RWPE2 (cell line): Measurements from ENCODE around the gene IL9.

Experiments
- ATAC-seq: fragments of 200-7000 bp; cut with Tn5 transposase; 3 replicates; pipeline ENCODE4 v1.9.1; 2021; ENCODE audit warnings: low read depth
- DNase-seq: peaks from one replicate; pipeline ENCODE4 v3.0.0-alpha.2; 2020; ENCODE audit warnings: low spot score
- H3K27ac ChIP-seq: fragments of 450-650 bp; 2 replicates; pipeline ENCODE4 v1.5.1; 2017; ENCODE audit warnings: mild to moderate bottlenecking; ENCODE audit not compliant: poor library complexity, severe bottlenecking
- H3K27me3 ChIP-seq: fragments of 250-450 bp; sonication (Bioruptor Pico); 2 replicates; pipeline ENCODE4 v1.5.1; 2021; ENCODE audit warnings: mild to moderate bottlenecking, moderate library complexity; ENCODE audit not compliant: insufficient read depth, poor library complexity, severe bottlenecking
- H3K36me3 ChIP-seq: fragments of 250-450 bp; sonication (Bioruptor Pico); 2 replicates; pipeline ENCODE4 v1.5.1; 2020; ENCODE audit warnings: low read depth, mild to moderate bottlenecking, moderate library complexity
- H3K4me1 ChIP-seq: fragments of 250-450 bp; sonication (Bioruptor Pico); 2 replicates; pipeline ENCODE4 v1.5.1; 2021; ENCODE audit warnings: mild to moderate bottlenecking, moderate library complexity; ENCODE audit not compliant: insufficient read depth, poor library complexity, severe bottlenecking
- H3K4me3 ChIP-seq: fragments of 250-450 bp; sonication (Bioruptor Pico); 2 replicates; pipeline ENCODE4 v1.5.1; 2021; ENCODE audit warnings: mild to moderate bottlenecking, moderate library complexity; ENCODE audit not compliant: severe bottlenecking
- H3K9me3 ChIP-seq: fragments of 250-450 bp; sonication (Bioruptor Pico); 2 replicates; pipeline ENCODE4 v1.5.1; 2021; ENCODE audit warnings: mild to moderate bottlenecking, moderate library complexity; ENCODE audit not compliant: severe bottlenecking
- CTCF ChIP-seq: fragments of 450-650 bp; IDR thresholded peaks from one replicate; pipeline ENCODE4 v1.5.1; 2017; ENCODE audit warnings: mild to moderate bottlenecking, moderate library complexity; ENCODE audit not compliant: poor library complexity, severe bottlenecking

Gene IL9

DNA sequence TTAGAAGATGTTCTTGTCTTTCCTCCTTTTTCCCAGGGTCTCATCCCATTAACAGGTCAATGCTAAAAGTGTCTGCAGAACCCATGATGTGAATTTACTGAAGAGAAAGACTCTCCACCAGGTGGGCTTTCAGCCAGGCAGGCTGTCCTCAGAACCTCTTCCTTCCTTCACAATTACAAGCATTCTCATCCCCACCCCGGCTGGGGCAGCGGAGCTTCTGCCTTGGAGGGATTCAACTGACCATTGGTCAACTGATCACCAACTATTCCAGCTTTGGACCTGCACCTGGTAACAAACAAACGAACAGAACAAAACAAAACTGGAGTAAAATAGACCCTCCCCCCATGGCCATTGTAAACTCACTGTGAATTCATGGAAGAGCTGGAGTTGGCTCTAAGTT lies 12.6 kb downstream of the IL9 start:
- Histone ChIP-seq H3K36me3 (no peaks in the 10 kb centered on the region), H3K4me3 (no peak overlapping the region), H3K9me3 (no peaks in the 10 kb centered on the region), H3K27me3 (peaks cover 8% of the 10 kb centered on the region), H3K27ac (no peak overlapping the region), H3K4me1 (no peaks in the 10 kb centered on the region)
- ATAC-seq, result no peak
- no peak for DNase-seq
- no peak for TF ChIP-seq CTCF

- ATAC-seq (no peak), DNase-seq (no peak)
- TF ChIP-seq CTCF, result no peak
- Histone ChIP-seq H3K27ac (no peak overlapping the region), H3K27me3 (peaks cover 8% of the 10 kb centered on the region), H3K4me3 (no peak overlapping the region), H3K36me3 (no peaks in the 10 kb centered on the region), H3K9me3 (no peaks in the 10 kb centered on the region), H3K4me1 (no peaks in the 10 kb centered on the region)
Measured at GRCh38 chr5:135881819-135882218, 13.8 kb downstream of the IL9 start.

GRCh38 chr5:135881244-135881643 lies 14.4 kb downstream of the IL9 start:
- Histone ChIP-seq H3K27ac (no peak overlapping the region), H3K4me3 (no peak overlapping the region), H3K4me1 (no peaks in the 10 kb centered on the region), H3K36me3 (no peaks in the 10 kb centered on the region), H3K27me3 (peaks cover 8% of the 10 kb centered on the region), H3K9me3 (no peaks in the 10 kb centered on the region)
- no peak for TF ChIP-seq CTCF
- no peak for DNase-seq
- ATAC-seq, result peak; percentile 6; the same call in 1 of the 3 replicates

- Histone ChIP-seq H3K36me3 (no peaks in the 10 kb centered on the region), H3K27me3 (peaks cover 8% of the 10 kb centered on the region), H3K4me3 (no peak overlapping the region), H3K9me3 (no peaks in the 10 kb centered on the region), H3K4me1 (no peaks in the 10 kb centered on the region), H3K27ac (no peak overlapping the region)
- ATAC-seq (peak; percentile 28), DNase-seq (no peak)
- TF ChIP-seq CTCF, result no peak
Measured at GRCh38 chr5:135880801-135881200, 14.8 kb downstream of the IL9 start.

- Histone ChIP-seq H3K27ac (no peak overlapping the region), H3K9me3 (no peaks in the 10 kb centered on the region), H3K36me3 (no peaks in the 10 kb centered on the region), H3K27me3 (peaks cover 8% of the 10 kb centered on the region), H3K4me1 (no peaks in the 10 kb centered on the region), H3K4me3 (no peak overlapping the region)
- TF ChIP-seq CTCF, result peak; percentile 32
- DNase-seq, result no peak
- ATAC-seq, result peak; percentile 48; the same call in 2 of the 3 replicates
Measured at GRCh38 chr5:135880278-135880677, 15.4 kb downstream of the IL9 start.
